ENCODE measurements around the gene ACD. TPM values are rescaled to one million over a fixed set of nuclear protein-coding genes. Genes with fewer than 3 reads are reported as not detected.

Gene ACD
- total RNA-seq, 4 donors from 2014 or later: 18.7 to 31.1 (median 23.4) TPM

DNA sequence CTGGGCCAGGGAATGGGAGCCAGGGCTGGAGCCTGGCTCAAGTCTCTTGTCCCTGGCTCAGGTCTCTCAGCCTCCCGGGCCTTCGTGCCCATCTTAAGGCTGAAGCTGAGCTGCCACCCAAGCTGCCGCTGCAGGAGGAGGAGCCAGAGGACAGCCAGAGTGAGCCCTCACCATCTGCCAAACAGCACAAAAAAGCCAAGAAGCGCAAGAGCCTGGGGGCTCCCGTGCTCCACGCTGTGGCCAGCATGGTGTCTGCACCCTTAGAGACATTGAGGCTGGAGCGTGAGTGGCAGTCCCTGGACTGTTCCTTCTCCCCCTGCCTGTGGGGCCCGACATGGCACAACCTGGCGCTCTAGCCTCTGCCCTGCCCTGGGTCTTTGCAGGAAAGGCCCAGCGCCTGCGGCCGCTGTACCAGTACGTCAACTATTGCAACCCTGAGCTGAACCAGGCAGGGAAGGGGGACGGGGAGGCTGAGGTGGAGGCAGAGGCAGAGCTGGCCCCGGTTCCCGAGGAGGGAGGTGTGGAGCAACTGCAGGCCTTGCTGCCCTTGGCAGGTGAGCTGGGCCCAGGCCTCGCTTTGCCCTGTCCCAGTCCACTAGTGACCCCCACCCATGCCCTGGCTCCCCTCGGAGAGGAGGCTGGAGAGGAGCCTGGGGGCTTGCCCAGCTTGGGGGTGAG lies 7.9 kb upstream of the ACD start:
- TF ChIP-seq, protein P1, sequence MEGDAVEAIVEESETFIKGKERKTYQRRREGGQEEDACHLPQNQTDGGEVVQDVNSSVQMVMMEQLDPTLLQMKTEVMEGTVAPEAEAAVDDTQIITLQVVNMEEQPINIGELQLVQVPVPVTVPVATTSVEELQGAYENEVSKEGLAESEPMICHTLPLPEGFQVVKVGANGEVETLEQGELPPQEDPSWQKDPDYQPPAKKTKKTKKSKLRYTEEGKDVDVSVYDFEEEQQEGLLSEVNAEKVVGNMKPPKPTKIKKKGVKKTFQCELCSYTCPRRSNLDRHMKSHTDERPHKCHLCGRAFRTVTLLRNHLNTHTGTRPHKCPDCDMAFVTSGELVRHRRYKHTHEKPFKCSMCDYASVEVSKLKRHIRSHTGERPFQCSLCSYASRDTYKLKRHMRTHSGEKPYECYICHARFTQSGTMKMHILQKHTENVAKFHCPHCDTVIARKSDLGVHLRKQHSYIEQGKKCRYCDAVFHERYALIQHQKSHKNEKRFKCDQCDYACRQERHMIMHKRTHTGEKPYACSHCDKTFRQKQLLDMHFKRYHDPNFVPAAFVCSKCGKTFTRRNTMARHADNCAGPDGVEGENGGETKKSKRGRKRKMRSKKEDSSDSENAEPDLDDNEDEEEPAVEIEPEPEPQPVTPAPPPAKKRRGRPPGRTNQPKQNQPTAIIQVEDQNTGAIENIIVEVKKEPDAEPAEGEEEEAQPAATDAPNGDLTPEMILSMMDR (IDR thresholded peaks at IDR 0.05): peak in 1 of 3 donors; percentile 81
- TF ChIP-seq POLR2A (IDR thresholded peaks at IDR 0.05): no peak
- 12 to 20% methylated on average over 5 to 18 of the region's 18 CpGs for WGBS, 2 donors
- H3K4me3 ChIP-seq (ENCODE audit: low read depth, poor library complexity, severe bottlenecking): no peak overlapping the region
- DNase-seq (ENCODE audit: low spot score in 2 of 2): peak; percentile 80 to 96
- intact Hi-C loops (cut with DNase I; ENCODE audit: low total_unique reads): no loop called here

DNA sequence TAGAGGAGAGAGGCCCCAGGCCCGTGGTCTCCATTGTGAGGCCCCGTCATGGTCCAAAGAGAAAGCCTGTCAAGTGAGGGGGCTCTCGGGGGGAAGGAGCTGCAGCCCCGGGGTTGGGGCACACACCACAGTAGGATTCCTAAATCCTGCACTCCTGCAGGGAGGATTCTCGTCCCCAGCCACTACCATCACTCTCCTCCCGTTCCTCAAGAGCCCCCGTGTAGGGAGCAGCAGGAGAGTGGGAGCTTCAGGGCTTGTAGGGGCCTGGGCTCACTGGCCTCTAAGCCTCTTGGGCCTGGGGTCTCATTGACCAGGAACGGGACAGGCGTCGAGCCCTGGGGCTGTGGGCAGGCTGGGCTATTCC lies 7.4 kb upstream of the ACD start:
- TF ChIP-seq, protein P1 (IDR thresholded peaks at IDR 0.05): no peak
- no peak for TF ChIP-seq POLR2A (IDR thresholded peaks at IDR 0.05)
- no peak for DNase-seq (ENCODE audit: low spot score in 2 of 2)
- WGBS, 2 donors: 21 to 22% methylated on average over 5 to 10 of the region's 10 CpGs
- no peak overlapping the region for H3K4me3 ChIP-seq (ENCODE audit: low read depth, poor library complexity, severe bottlenecking)
- intact Hi-C loops (cut with DNase I; ENCODE audit: low total_unique reads): no loop called here

DNA sequence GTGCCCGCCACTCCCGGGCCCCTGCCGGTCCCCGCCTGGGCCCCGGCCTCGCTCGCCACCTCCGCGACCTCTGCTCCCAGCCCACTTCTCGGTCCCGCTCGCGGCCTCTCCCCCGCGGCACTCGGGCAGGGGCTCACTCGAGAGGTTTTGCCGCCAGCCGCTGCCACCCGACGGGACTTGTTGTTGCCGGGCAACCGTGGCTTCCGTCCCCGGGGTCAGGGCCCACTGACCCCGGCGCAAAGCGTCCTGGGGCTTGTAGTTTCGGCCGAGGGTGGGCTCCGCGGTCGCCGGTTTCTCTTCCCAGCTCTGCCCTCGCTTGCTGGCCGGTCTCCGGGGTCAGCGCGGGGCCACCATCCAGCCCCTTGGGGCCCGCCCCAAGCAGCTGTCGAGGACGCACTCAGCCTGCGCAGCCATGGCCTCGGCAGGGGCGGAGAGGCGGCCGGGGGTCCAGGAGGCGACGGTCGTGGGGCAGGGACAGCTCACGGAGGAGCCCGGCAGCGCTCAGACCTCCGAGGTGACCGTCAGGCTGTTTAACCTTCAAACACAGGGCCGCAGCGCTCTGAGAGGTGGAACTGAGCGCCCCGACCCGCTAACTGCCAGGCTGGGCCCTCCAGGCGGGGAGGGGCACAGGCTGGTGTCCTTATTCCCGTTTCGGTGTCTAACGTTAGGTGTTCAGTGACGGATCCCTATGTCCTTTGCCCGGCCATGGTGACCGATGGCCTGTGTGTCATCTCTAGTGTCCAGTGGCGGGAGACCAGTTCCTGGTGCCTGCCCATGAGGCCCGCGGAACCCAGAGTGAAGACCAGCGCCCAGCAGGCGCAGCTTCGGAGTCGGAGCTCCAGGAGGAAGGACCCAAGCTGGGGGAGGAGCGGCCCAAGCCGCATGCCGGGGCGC lies 6.7 kb upstream of the ACD start, which contains the start of the genes C16orf86 and ENKD1:
Gene C16orf86 (plus strand): TSS at position 256 of the 894 bp plus-strand sequence. CDS start 157 bp downstream, at position 413.
Gene ENKD1 (minus strand): TSS at position 192 of the 894 bp plus-strand sequence. CDS start 308 bp downstream, outside the sequence.
- H3K4me3 ChIP-seq (ENCODE audit: low read depth, poor library complexity, severe bottlenecking): peak within 1 kb of the TSS; percentile 60
- TF ChIP-seq, protein P1 (IDR thresholded peaks at IDR 0.05): no peak
- no peak for TF ChIP-seq POLR2A (IDR thresholded peaks at IDR 0.05)
- DNase-seq (ENCODE audit: low spot score in 2 of 2): peak; percentile 71 to 97
- intact Hi-C loops (cut with DNase I; ENCODE audit: low total_unique reads): no loop called here
- WGBS, 2 donors: 3 to 7% methylated on average over 20 to 56 of the region's 78 CpGs

DNA sequence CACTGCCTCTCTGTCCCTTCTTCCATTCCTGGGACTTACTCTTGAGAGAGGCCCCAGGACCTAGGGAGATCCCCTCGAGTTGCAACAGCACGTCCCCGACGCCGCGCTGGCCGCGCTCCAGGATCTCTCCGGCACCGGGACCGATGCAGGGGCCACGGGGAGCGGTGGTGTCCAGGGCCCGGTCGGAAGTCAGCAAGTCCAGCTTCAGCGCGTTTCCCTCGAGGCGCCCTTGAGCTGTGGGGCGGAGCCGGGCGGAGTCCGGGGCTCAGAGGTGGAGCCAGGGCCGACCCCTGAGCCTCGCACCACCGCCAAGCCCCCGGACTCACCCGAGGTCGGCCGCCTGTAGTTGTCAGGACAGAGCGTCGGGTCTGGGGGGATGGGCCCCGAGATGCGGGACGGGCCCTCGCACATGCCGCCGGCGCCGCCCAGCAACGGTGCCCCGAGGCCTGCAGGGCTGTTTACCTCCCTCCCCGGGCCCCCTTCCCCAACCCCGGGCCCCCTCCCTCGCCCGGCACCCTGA lies 6.0 kb upstream of the ACD start:
- DNase-seq (ENCODE audit: low spot score in 2 of 2): no peak
- peak overlapping the region; percentile 60 for H3K4me3 ChIP-seq (ENCODE audit: low read depth, poor library complexity, severe bottlenecking)
- TF ChIP-seq POLR2A (IDR thresholded peaks at IDR 0.05): no peak
- TF ChIP-seq, protein P1 (IDR thresholded peaks at IDR 0.05): no peak
- intact Hi-C loops (cut with DNase I; ENCODE audit: low total_unique reads): no loop called here
- 0 to 3% methylated on average over 15 to 17 of the region's 46 CpGs for WGBS, 2 donors

DNA sequence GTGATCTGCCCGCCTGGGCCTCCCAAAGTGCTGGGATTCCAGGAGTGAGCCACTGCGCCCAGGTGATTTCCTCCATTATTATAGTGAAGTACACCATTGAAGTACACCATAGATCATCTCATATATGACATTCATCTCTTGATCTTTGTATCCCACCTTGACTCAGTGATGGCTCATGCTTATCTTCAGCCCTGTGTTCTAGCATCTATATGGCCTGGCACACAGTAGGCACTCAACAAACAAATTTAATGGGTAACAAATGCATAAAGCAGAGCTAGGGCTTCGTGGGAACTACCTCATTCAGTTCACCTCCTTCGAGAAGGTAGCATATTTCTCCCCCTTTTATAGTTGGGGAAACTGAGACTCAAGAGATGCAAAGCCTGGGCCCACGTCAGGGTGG lies 5.5 kb upstream of the ACD start:
- no peak for TF ChIP-seq POLR2A (IDR thresholded peaks at IDR 0.05)
- TF ChIP-seq, protein P1 (IDR thresholded peaks at IDR 0.05): no peak
- DNase-seq (ENCODE audit: low spot score in 2 of 2): no peak
- WGBS, 2 donors: 69 to 75% methylated on average over 5 of the region's 5 CpGs
- intact Hi-C loops (cut with DNase I; ENCODE audit: low total_unique reads): no loop called here
- H3K4me3 ChIP-seq (ENCODE audit: low read depth, poor library complexity, severe bottlenecking): no peak overlapping the region

Data from lower leg skin (tissue), 4 donors.